Neural progenitor cell (in vitro differentiated cells): ENCODE data around the gene DIP2A.

Source experiments
- EZH2 ChIP-seq: fragments of 200-600 bp; sonication (generic); IDR thresholded peaks from 2 replicates; pipeline ENCODE4 v1.6.1; 2017; ENCODE audit warnings: antibody characterized with exemption, mild to moderate bottlenecking, moderate library complexity
- TF ChIP-seq, protein P1 (sequence below): fragments of 200-600 bp; sonication (generic); IDR thresholded peaks from 2 replicates; pipeline ENCODE4 v1.5.1; 2017; ENCODE audit warnings: antibody characterized with exemption, mild to moderate bottlenecking

DNA sequence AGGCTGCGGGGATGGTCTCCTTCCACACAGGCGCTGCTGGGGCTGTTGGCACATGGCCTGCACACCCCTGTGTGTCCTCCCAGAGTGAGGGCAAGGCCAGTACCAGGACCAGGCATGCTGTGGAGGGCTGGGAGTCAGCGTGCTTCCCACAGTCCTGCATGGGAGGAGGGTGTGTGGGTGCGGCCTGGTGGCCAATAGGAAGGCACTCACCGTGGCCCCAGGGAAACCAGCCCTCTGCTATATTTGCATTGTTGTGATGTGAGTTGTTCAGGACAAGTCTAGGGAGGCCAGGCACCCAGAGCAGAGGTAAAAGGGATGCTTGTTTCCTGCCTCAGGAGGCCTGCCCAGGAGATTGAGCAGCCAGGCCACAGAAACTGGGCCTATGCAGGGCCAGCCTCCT lies 86.7 kb downstream of the DIP2A start:
- TF ChIP-seq, protein P1, sequence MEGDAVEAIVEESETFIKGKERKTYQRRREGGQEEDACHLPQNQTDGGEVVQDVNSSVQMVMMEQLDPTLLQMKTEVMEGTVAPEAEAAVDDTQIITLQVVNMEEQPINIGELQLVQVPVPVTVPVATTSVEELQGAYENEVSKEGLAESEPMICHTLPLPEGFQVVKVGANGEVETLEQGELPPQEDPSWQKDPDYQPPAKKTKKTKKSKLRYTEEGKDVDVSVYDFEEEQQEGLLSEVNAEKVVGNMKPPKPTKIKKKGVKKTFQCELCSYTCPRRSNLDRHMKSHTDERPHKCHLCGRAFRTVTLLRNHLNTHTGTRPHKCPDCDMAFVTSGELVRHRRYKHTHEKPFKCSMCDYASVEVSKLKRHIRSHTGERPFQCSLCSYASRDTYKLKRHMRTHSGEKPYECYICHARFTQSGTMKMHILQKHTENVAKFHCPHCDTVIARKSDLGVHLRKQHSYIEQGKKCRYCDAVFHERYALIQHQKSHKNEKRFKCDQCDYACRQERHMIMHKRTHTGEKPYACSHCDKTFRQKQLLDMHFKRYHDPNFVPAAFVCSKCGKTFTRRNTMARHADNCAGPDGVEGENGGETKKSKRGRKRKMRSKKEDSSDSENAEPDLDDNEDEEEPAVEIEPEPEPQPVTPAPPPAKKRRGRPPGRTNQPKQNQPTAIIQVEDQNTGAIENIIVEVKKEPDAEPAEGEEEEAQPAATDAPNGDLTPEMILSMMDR, result no peak
- no peak for TF ChIP-seq EZH2
